HEK293 (cell line): ENCODE measurements around the gene CXXC5.

Source experiments
- CTCF ChIP-seq: fragments of 450-650 bp; formaldehyde crosslinking; IDR thresholded peaks from 2 replicates; pipeline ENCODE4 v1.5.1; 2016; ENCODE audit warnings: missing biosample characterization, missing genetic modification characterization
- ZNF133 ChIP-seq: fragments of 450-650 bp; formaldehyde crosslinking; IDR thresholded peaks from 2 replicates; pipeline ENCODE4 v1.5.1; 2016; ENCODE audit warnings: missing biosample characterization, missing genetic modification characterization
- ZNF146 ChIP-seq: fragments of 450-650 bp; formaldehyde crosslinking; IDR thresholded peaks from 2 replicates; pipeline ENCODE4 v1.5.1; 2016; ENCODE audit warnings: missing biosample characterization, missing genetic modification characterization
- ZNF157 ChIP-seq: fragments of 450-650 bp; formaldehyde crosslinking; IDR thresholded peaks from 2 replicates; pipeline ENCODE4 v1.5.1; 2016; ENCODE audit warnings: missing biosample characterization, missing genetic modification characterization
- ZNF280D ChIP-seq: fragments of 450-650 bp; formaldehyde crosslinking; IDR thresholded peaks from 2 replicates; pipeline ENCODE4 v1.5.1; 2016; ENCODE audit warnings: missing biosample characterization, missing genetic modification characterization

- TF ChIP-seq ZNF157 (no peak), ZNF133 (tag by site-specific recombination) (no peak), ZNF146 (tag by site-specific recombination) (no peak), ZNF280D (tag by site-specific recombination) (no peak), CTCF (tag by site-specific recombination) (no peak)
These were observed 57.0 kb downstream of the CXXC5 start for GRCh38 chr5:139705191-139705590.
